ENCODE results near the gene SH3RF3.

Gene SH3RF3

DNA sequence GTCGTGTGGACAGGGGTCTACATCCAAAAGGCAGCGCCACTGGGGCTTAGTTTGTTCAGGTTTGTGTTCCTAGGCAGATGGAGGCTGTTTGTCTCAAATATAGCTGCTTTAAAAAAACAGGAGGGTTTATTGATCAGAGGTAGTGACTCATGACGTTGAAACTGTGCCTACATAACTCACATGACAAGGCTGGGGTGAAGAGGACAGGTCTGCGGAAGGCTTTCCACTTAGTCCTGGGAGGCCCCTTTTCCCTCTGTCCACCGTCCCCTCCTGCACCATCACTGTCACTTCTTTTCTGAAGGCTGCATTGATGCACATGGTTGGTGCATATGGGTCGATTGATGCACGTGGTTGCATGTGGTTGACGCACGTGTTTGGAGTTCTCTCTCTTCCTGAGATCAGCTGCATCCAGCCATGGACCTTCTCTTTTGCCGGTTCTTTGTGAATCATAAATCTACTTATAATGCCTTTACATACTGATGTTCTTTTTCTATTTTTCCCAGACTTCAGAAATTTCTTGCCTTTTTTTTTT, 10.9 kb downstream of the SH3RF3 start:
- no peak for DNase-seq (ENCODE audit: low spot score)

GRCh38 chr2:109141006-109141600, 12.1 kb downstream of the SH3RF3 start:
- no peak for DNase-seq (ENCODE audit: low spot score)

GRCh38 chr2:109141727-109142283, 12.8 kb downstream of the SH3RF3 start:
- no peak for DNase-seq (ENCODE audit: low spot score)

GRCh38 chr2:109142416-109143210, 13.6 kb downstream of the SH3RF3 start:
- DNase-seq (ENCODE audit: low spot score), result no peak

DNA sequence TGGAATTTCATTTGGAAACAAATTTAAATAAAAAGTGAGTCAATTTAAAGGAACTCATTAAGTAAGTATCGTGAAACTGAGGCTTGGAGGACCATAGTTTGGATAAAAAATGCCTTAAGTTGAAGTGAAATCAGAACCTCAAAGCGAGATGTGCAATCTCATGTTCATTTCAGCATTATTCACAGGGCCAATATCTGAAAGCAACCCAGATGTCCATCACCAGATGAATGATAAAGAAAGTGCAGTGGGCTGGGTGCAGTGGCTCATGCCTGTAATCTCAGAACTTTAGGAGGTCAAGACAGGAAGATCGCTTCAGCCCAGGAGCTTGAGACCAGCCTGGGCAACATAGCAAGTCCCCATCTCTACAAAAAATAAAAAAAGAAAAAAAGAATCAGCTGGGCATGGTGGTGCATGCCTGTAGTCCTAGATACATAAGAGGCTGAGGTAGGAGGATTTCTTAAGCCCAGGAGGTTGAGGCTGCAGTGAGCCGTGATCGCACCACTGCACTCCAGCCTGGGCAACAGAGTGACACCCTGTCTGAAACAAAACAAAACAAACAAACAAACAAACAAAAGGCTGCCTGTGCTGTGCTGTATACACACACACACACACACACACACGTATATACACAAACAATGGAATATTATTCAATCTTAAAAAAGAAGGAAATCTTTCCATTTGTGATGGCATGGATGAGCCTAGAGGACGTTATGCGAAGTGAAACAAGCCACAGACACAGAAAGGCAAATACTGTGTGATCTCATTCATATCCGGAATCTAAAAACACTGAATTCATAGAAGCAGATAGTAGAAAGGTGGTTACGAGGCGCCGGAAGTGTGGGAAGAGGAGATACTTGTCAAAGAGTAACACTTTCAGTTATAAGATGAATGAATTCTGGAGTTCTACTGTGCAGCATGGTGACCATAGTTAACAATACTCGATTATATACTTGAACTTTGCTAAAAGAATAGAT, 14.5 kb downstream of the SH3RF3 start:
- no peak for DNase-seq (ENCODE audit: low spot score)

DNA sequence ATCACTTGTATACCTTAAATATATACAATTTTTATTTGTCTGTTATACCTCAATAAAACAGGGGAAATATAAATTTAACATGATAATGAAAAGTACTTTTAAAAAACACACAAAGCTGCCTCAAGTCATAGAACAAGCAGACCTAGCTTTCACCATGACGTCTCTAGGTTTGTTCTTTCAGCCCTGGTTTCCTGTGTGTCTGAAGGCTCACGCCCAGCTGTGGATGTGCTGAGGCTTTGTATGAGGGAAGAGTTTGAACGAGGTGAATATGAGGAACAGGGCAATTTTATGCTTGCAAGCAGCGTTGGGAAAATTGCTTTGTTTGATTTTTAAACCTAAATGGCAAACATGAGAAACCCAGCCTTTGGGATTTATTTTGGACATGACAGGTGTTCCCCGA, 15.3 kb downstream of the SH3RF3 start:
- DNase-seq (ENCODE audit: low spot score), result no peak

DNA sequence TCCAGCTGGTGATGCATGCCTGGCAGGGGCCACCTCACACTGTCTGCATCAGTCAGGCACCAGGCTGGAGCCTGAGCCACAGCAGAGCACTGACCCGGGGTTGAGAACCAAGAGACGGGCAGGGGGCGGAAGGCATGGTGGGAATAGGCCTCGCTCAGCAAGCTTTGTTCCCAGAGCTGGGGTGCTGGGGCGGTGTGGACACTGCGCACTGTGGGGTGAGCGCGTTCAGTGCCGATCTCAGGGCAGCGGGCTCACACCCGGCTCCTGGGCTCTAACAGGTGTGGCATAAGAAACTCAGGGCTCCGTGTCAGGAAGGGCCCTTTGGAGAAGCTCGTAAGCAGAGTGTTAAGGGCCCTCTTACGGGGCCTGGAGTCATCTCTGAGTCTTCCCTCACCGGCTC, 15.7 kb downstream of the SH3RF3 start:
- no peak for DNase-seq (ENCODE audit: low spot score)

DNA sequence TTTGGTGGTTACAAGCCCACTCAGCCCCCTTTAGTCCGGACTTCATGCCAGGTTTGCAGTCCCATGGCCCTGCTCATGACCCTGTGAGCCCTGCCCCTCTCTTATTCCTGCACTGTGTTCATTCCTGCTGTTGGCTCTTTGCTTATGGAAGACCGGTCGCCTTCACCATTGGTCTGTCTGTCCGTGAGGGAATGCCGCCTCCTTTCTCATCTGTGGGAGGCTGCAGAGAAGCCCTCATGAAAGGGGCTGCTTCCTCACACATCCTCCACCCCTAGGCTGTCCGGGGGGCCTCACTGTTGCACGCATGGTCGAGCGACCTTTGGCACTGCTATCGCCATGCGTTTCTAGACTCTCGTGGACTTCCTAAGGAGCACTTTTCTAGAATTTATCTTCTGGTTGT, 16.3 kb downstream of the SH3RF3 start:
- no peak for DNase-seq (ENCODE audit: low spot score)

- no peak for DNase-seq (ENCODE audit: low spot score)
Measured at GRCh38 chr2:109147405-109147804, 18.4 kb downstream of the SH3RF3 start.

GRCh38 chr2:109148117-109148746, 19.2 kb downstream of the SH3RF3 start:
- no peak for DNase-seq (ENCODE audit: low spot score)

GRCh38 chr2:109148991-109149645, 20.1 kb downstream of the SH3RF3 start:
- no peak for DNase-seq (ENCODE audit: low spot score)

DNA sequence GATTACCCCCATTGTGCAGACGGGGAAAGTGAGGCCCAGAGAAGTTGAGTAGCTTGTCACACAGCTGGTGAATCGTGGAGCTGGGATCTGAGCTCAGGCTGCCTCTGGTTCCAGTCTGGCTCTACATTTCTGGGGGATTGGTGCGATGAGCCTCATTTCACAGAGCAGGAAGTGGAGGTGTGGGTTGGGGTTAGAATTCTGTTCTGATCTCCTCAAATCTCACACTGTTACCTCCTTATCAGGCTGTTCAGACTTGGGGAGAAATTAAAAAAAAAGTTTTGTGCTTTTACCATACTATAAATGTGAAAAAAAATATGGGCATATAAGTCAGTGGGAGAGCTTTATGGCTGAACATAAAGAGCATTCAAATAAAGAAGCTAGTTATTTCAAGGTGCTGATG, 21.6 kb downstream of the SH3RF3 start:
- no peak for DNase-seq (ENCODE audit: low spot score)

DNA sequence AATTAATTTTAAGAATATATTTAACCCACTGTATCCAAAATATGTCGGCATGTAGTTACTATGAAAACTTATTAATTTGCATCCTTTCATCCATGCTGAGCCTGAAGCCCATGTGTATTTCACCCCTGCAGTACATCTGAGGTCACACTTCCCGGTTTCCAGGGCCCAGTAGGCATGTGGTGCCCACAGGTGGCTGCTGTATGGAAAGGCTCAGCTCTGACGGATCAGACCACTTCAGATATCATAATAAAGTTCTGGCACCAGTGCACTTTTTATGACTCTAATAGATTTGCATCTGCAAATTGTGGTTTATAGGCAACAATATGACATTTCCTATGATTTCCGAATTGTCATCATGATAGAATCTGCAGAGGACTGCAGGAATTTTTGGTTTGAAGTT, 22.5 kb downstream of the SH3RF3 start:
- DNase-seq (ENCODE audit: low spot score), result no peak

GRCh38 chr2:109153005-109153784, 24.2 kb downstream of the SH3RF3 start:
- no peak for DNase-seq (ENCODE audit: low spot score)

GRCh38 chr2:109153807-109154206, 24.8 kb downstream of the SH3RF3 start:
- no peak for DNase-seq (ENCODE audit: low spot score)

GRCh38 chr2:109154226-109154625, 25.2 kb downstream of the SH3RF3 start:
- no peak for DNase-seq (ENCODE audit: low spot score)

GRCh38 chr2:109155553-109156451, 26.8 kb downstream of the SH3RF3 start:
- DNase-seq (ENCODE audit: low spot score), result no peak

- no peak for DNase-seq (ENCODE audit: low spot score)
Measured at GRCh38 chr2:109157563-109158105, 28.6 kb downstream of the SH3RF3 start.

GRCh38 chr2:109158237-109158636, 29.2 kb downstream of the SH3RF3 start:
- DNase-seq (ENCODE audit: low spot score), result no peak
